GM12892 (cell line): ENCODE results near the gene LAT.

Experiments
- POLR2A ChIP-seq: IDR thresholded peaks from 2 replicates; pipeline ENCODE4 v1.6.1; 2011; ENCODE audit warnings: low read depth, low read length, control low read depth
- TAF1 ChIP-seq: IDR thresholded peaks from 2 replicates; pipeline ENCODE4 v1.6.1; 2011; ENCODE audit warnings: low read depth, mild to moderate bottlenecking, control low read depth, low read length, borderline replicate concordance

- TF ChIP-seq POLR2A (no peak), TAF1 (no peak)
Measured at GRCh38 chr16:28946681-28947080, 38.2 kb upstream of the LAT start.
